Neutrophil (primary cell): ENCODE measurements around the gene FAM221B.

Experiments
- H3K27ac ChIP-seq: fragments of 200-600 bp; sonication (generic); 2 replicates; pipeline ENCODE4 v1.5.1; 2016; ENCODE audit warnings: mild to moderate bottlenecking, moderate library complexity
- H3K27me3 ChIP-seq: fragments of 200-600 bp; sonication (generic); 2 replicates; pipeline ENCODE4 v1.6.0; 2016; ENCODE audit warnings: mild to moderate bottlenecking
- H3K36me3 ChIP-seq: fragments of 200-600 bp; sonication (generic); 2 replicates; pipeline ENCODE4 v1.5.1; 2017
- H3K4me1 ChIP-seq, 2 experiments: fragments of 200-600 bp in 1 of 2; sonication (generic) in 1 of 2; 1 replicate in 1 of 2; 2 replicates in 1 of 2; pipeline versions ENCODE4 v1.5.1 to v1.6.1; 2013 to 2016; ENCODE audit warnings: low read depth in 1 of 2, low read length in 1 of 2, mild to moderate bottlenecking in 1 of 2, moderate library complexity in 1 of 2; ENCODE audit not compliant: control insufficient read depth in 1 of 2, insufficient read depth in 1 of 2
- H3K4me3 ChIP-seq, 2 experiments: fragments of 200-600 bp in 1 of 2; sonication (generic) in 1 of 2; 1 replicate in 1 of 2; 2 replicates in 1 of 2; pipeline ENCODE4 v1.5.1; 2013 to 2016; ENCODE audit warnings: low read depth in 1 of 2, low read length in 1 of 2, mild to moderate bottlenecking in 1 of 2, moderate library complexity in 1 of 2
- H3K9me3 ChIP-seq: fragments of 200-600 bp; sonication (generic); 2 replicates; pipeline ENCODE4 v1.5.1; 2016
- CTCF ChIP-seq: fragments of 200-600 bp; sonication (generic); IDR thresholded peaks from 2 replicates; pipeline ENCODE4 v1.5.1; 2016; ENCODE audit warnings: antibody characterized with exemption

Gene FAM221B

GRCh38 chr9:35827486-35827885 is 1.0 kb downstream of the FAM221B start:
- TF ChIP-seq CTCF = no peak
- no peak overlapping the region for H3K4me3 ChIP-seq
- no peaks in the 10 kb centered on the region for H3K36me3 ChIP-seq
- H3K4me1 ChIP-seq = peaks cover 12 to 22% of the 10 kb centered on the region in 2 experiments
- H3K9me3 ChIP-seq = no peaks in the 10 kb centered on the region
- no peak overlapping the region for H3K27ac ChIP-seq
- H3K27me3 ChIP-seq = peaks cover 67% of the 10 kb centered on the region

GRCh38 chr9:35826071-35826701 is 2.3 kb downstream of the FAM221B start:
- no peak overlapping the region for H3K4me3 ChIP-seq

GRCh38 chr9:35822926-35823325 is 5.6 kb downstream of the FAM221B start:
- H3K36me3 ChIP-seq = no peaks in the 10 kb centered on the region
- H3K27ac ChIP-seq = no peak overlapping the region
- H3K4me1 ChIP-seq = no peaks in the 10 kb centered on the region
- no peak overlapping the region for H3K4me3 ChIP-seq
- H3K9me3 ChIP-seq = no peaks in the 10 kb centered on the region
- TF ChIP-seq CTCF = no peak
- peaks cover 38% of the 10 kb centered on the region for H3K27me3 ChIP-seq

More at GRCh38 chr9:35826071-35826701, 2.3 kb downstream of the FAM221B start:
- Histone ChIP-seq H3K4me1 (peaks cover 12 to 14% of the 10 kb centered on the region in 2 experiments), H3K36me3 (no peaks in the 10 kb centered on the region), H3K27ac (no peak overlapping the region), H3K27me3 (peaks cover 56% of the 10 kb centered on the region), H3K9me3 (no peaks in the 10 kb centered on the region)
- TF ChIP-seq CTCF = peak; percentile 64

GRCh38 chr9:35820076-35820475 is 8.5 kb downstream of the FAM221B start:
- Histone ChIP-seq H3K36me3 (no peaks in the 10 kb centered on the region), H3K4me1 (peaks cover 3 to 5% of the 10 kb centered on the region in 2 experiments), H3K4me3 (no peak overlapping the region), H3K9me3 (no peaks in the 10 kb centered on the region), H3K27me3 (peaks cover 32% of the 10 kb centered on the region), H3K27ac (no peak overlapping the region)
- TF ChIP-seq CTCF = no peak

- no peaks in the 10 kb centered on the region for H3K36me3 ChIP-seq
- H3K4me1 ChIP-seq = peaks cover 14 to 15% of the 10 kb centered on the region in 2 experiments
- H3K27me3 ChIP-seq = peaks cover 32% of the 10 kb centered on the region
- no peak overlapping the region for H3K4me3 ChIP-seq
- no peak overlapping the region for H3K27ac ChIP-seq
- TF ChIP-seq CTCF = no peak
- no peaks in the 10 kb centered on the region for H3K9me3 ChIP-seq
Observed at GRCh38 chr9:35818341-35818740, 10.2 kb downstream of the FAM221B start.
